Kidney epithelial cell (primary cell): ENCODE measurements around the gene AHSG. TPM values are rescaled to one million over a fixed set of nuclear protein-coding genes. Genes with fewer than 3 reads are reported as not detected.

ENCODE experiments used
- DNase-seq: peaks from one replicate; pipeline ENCODE4 v3.0.0-alpha.2; 2010; ENCODE audit warnings: low read depth
- H3K27me3 ChIP-seq: 2 replicates; pipeline ENCODE4 v1.6.0; 2011; ENCODE audit warnings: low read length; ENCODE audit not compliant: control insufficient read depth, insufficient read depth
- H3K36me3 ChIP-seq: 2 replicates; pipeline ENCODE4 v1.5.1; 2011; ENCODE audit warnings: low read length; ENCODE audit not compliant: control insufficient read depth, insufficient read depth
- H3K4me3 ChIP-seq: 2 replicates; pipeline ENCODE4 v1.5.1; 2011; ENCODE audit warnings: low read depth, mild to moderate bottlenecking, control low read depth, low read length
- total RNA-seq: library from RNA; depleted of rRNA; stranded (reverse); fragments of >200 nt; gene quantifications from 2 replicates; pipeline ENCODE4 v1.2.3, GENCODE V29; 2015
- TF ChIP-seq, protein P1 (sequence below): IDR thresholded peaks from 2 replicates; pipeline ENCODE4 v1.5.1; 2011; ENCODE audit warnings: mild to moderate bottlenecking, moderate library complexity, low read length, control low read depth, inconsistent platforms; ENCODE audit not compliant: insufficient read depth, poor library complexity, severe bottlenecking

Gene AHSG
- total RNA-seq, 1 donor from 2014 or later, result not detected

- TF ChIP-seq, protein P1, sequence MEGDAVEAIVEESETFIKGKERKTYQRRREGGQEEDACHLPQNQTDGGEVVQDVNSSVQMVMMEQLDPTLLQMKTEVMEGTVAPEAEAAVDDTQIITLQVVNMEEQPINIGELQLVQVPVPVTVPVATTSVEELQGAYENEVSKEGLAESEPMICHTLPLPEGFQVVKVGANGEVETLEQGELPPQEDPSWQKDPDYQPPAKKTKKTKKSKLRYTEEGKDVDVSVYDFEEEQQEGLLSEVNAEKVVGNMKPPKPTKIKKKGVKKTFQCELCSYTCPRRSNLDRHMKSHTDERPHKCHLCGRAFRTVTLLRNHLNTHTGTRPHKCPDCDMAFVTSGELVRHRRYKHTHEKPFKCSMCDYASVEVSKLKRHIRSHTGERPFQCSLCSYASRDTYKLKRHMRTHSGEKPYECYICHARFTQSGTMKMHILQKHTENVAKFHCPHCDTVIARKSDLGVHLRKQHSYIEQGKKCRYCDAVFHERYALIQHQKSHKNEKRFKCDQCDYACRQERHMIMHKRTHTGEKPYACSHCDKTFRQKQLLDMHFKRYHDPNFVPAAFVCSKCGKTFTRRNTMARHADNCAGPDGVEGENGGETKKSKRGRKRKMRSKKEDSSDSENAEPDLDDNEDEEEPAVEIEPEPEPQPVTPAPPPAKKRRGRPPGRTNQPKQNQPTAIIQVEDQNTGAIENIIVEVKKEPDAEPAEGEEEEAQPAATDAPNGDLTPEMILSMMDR, result no peak
- H3K4me3 ChIP-seq, result no peak overlapping the region
- H3K36me3 ChIP-seq, result no peaks in the 10 kb centered on the region
- peaks cover 3% of the 10 kb centered on the region for H3K27me3 ChIP-seq
- DNase-seq, result no peak
Observed at GRCh38 chr3:186664506-186664905, 51.6 kb downstream of the AHSG start.

GRCh38 chr3:186665625-186666188, 52.8 kb downstream of the AHSG start, which contains the start of gene HRG:
TSS of gene HRG (plus strand) at chr3:186666014. CDS start at chr3:186666032, 18 bp downstream.
- no peaks in the 10 kb centered on the region for H3K36me3 ChIP-seq
- no peak for DNase-seq
- no peak within 1 kb of the TSS for H3K4me3 ChIP-seq
- TF ChIP-seq, protein P1, result no peak
- peaks cover 3% of the 10 kb centered on the region for H3K27me3 ChIP-seq

DNA sequence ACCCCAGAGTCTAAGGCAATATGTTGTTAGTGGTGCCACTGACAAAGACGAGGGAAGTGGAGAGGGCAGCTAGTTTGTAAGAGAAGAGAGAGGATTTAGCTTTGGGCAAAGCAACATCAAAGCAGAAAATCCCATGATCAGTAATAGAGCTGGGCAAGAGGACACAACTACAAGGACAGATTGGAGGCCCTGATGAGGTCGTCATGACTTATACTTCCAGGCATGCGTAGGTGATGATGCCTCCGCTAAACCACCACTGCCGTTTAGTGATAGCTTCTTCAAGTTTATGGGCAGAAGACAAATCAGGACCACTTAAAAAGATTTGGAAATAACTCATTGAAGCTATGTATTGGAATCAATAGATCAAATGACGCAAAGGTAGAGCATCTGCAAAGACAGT, 55.6 kb downstream of the AHSG start:
- peaks cover 3% of the 10 kb centered on the region for H3K27me3 ChIP-seq
- TF ChIP-seq, protein P1, result no peak
- DNase-seq, result no peak

GRCh38 chr3:186669378-186670084, 56.7 kb downstream of the AHSG start:
- Histone ChIP-seq H3K36me3 (no peaks in the 10 kb centered on the region), H3K4me3 (no peak overlapping the region), H3K27me3 (peaks cover 4% of the 10 kb centered on the region)
- no peak for DNase-seq
- TF ChIP-seq, protein P1, result no peak

More for the DNA sequence above, 55.6 kb downstream of the AHSG start:
- H3K4me3 ChIP-seq, result no peak overlapping the region
- H3K36me3 ChIP-seq, result no peaks in the 10 kb centered on the region

- Histone ChIP-seq H3K27me3 (peaks cover 5% of the 10 kb centered on the region), H3K36me3 (no peaks in the 10 kb centered on the region), H3K4me3 (no peak overlapping the region)
- DNase-seq, result no peak
- TF ChIP-seq, protein P1, result no peak
Observed at GRCh38 chr3:186670155-186670554, 57.3 kb downstream of the AHSG start.

Other genes with a start within 250 kb of the AHSG start
- 1.8 and 2.7 TPM in 2 replicates for gene CRYGS, start 68.7 kb upstream of the AHSG start, total RNA-seq
- gene TBCCD1, start 45.7 kb upstream of the AHSG start, total RNA-seq, result 10.3 and 16.1 TPM in 2 replicates
- gene DNAJB11, start 42.3 kb upstream of the AHSG start, total RNA-seq, result 83.2 and 93.5 TPM in 2 replicates
- gene FETUB, start 27.3 kb downstream of the AHSG start, total RNA-seq, result not detected in 2 replicates
- 0.13 and 0.14 TPM in 2 replicates for gene HRG, start 53.0 kb downstream of the AHSG start, total RNA-seq
- gene KNG1, start 104.3 kb downstream of the AHSG start, total RNA-seq, result not detected in 2 replicates
- 269 and 292 TPM in 2 replicates for gene EIF4A2, start 170.5 kb downstream of the AHSG start, total RNA-seq
- gene RFC4, start 193.4 kb downstream of the AHSG start, total RNA-seq, result 33.3 and 35.0 TPM in 2 replicates
- not detected in 2 replicates for gene ADIPOQ, start 229.7 kb downstream of the AHSG start, total RNA-seq